SH-SY5Y (cell line): ENCODE results near the gene FAM184B.

Experiments
- GATA2 ChIP-seq: IDR thresholded peaks from 2 replicates; pipeline ENCODE4 v1.6.1; 2011; ENCODE audit warnings: mild to moderate bottlenecking, low read depth, low read length
- GATA3 ChIP-seq: IDR thresholded peaks from 2 replicates; pipeline ENCODE4 v1.6.1; 2011; ENCODE audit warnings: low read depth, mild to moderate bottlenecking, low read length, moderate library complexity

DNA sequence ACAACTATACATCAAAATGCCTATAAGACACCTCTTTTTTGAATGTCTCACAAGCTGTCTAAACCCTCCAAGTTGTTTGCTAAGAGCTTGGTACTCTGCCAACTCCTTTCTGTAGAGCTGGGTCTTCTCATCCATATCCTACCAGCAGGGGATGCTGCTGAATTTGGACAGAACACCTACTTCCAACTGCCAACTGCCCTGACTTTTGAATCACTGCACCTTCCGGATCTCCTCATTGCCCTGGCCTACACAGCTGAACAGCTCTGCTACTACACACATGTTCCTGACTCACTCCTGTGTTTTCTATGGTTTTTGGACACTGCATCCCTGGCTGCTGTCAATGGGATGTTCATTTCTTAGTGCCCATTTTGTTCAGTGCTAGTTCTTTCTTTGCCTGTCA lies 18.7 kb downstream of the FAM184B start:
- TF ChIP-seq GATA2: no peak
- no peak for TF ChIP-seq GATA3
